LoVo (cell line): Measurements from ENCODE around the gene SLC7A7.
A peak's percentile ranks its signal among the peaks of the same experiment; 100 is the strongest.
"Not testable (repeated sequence)": the region's sequence is repeated elsewhere in the genome, so short reads cannot be mapped to it uniquely, and the experiment has no call there.

ENCODE experiments used
- DNase-seq: peaks from one replicate; pipeline ENCODE4 v3.0.0-alpha.2; 2016; ENCODE audit warnings: low spot score

The SLC7A7 gene

DNA sequence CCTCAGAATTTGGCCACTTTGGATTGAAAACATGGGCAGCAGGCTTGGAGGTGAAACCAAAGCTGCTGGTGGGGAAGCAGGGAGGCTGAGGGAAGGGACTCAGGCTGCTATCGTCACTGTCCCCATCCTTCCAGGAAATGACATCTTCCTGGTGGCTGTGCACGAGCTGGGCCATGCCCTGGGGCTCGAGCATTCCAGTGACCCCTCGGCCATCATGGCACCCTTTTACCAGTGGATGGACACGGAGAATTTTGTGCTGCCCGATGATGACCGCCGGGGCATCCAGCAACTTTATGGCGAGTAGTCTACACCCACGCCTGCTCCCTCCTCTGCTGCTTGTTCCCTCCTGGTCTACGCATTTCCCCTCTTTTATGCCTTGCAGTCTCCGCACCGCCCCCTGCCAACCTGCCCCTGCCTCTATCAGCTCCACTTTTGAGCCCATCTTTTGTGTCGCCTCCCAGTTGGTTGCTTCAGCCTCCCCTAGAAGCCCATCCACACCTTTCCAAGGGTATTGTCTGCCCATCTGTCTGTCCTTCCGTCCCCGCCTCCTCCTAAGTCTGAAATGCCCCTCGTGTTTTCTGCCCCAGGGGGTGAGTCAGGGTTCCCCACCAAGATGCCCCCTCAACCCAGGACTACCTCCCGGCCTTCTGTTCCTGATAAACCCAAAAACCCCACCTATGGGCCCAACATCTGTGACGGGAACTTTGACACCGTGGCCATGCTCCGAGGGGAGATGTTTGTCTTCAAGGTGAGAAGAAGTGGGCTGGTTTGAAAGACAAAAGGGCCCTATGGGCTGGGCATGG is 28.1 kb upstream of the SLC7A7 start:
- no peak for DNase-seq

DNA sequence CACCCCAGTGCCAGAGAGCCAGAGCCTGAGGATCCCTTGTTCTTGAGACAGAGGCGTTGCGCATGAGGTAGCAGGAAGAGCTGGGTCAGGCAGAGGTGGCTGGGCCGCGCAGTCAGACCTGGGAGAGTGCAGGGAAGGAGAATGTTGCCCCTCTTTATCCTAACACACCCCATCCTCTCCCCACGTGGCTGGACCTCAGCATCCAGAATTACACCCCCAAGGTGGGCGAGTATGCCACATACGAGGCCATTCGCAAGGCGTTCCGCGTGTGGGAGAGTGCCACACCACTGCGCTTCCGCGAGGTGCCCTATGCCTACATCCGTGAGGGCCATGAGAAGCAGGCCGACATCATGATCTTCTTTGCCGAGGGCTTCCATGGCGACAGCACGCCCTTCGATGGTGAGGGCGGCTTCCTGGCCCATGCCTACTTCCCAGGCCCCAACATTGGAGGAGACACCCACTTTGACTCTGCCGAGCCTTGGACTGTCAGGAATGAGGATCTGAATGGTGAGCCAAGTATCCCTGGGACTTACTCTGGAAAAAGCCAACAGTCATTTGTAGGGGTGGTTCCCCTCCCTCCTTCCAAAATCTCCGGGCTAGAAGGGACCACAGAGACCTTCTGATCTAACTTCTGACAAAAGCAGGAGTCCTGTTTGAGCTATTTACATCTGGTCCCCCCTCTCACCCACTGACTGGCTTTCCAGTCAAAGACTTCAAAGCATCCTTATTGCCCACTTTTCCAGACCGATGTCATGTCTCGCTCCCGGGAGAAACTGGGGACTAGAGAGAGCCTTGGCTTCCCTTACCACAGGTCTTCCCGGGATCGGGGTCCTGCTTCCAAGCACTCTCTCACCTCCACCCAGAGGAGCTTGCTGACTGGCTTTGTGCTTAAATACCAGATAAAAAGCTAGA is 27.2 kb upstream of the SLC7A7 start:
- no peak for DNase-seq

DNA sequence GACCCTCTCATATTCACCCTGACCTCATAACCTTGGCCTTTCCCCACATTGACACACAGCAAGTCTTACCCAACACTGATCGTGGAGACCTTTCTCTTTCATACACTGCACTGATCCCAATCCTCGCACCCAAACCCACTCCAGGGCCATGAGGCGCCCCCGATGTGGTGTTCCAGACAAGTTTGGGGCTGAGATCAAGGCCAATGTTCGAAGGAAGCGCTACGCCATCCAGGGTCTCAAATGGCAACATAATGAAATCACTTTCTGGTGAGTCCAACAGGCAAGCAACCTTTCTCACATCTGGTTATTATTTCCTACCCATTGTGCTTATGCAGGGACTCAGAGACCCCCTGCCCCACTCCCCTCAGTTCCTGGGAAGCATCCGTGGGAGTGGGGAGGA is 26.5 kb upstream of the SLC7A7 start:
- no peak for DNase-seq

GRCh38 chr14:22841311-22841710 is 26.1 kb upstream of the SLC7A7 start:
- DNase-seq = no peak

GRCh38 chr14:22839159-22839779 is 24.0 kb upstream of the SLC7A7 start:
- no peak for DNase-seq

GRCh38 chr14:22838631-22839041 is 23.4 kb upstream of the SLC7A7 start:
- no peak for DNase-seq

GRCh38 chr14:22837750-22838538 is 22.7 kb upstream of the SLC7A7 start:
- DNase-seq = no peak

DNA sequence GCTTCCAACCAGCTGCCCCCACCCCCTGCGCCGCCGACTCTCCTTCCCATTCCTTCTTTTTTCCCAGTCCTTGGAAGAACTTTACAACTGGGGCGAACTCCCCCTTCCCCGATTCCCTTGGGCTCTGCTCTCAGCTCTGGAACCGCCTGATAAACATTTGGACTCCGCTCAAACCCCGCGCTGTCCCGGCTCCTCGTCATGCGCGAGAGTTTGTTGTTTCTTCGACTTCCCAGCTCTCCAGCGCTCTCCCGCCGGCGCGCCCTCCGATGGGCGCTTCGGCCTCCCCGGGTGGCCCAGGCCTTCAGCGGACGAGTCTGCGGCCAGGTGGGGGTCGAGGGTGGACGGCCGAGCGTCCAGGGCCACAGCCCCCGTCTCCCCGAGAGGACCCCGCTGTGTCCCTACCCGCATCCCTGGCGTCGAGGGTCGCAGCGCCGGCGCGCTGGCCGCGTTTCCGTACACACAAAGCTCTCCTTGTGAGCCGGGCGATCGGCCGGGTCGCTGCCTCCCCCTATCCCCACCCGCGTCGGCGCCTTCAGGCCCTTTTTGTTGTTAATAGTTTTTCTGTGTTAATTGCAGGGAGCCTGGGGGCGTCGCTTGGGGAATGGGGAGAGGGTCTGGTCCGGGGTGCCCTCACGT is 22.0 kb upstream of the SLC7A7 start:
- DNase-seq = peak; percentile 28

DNA sequence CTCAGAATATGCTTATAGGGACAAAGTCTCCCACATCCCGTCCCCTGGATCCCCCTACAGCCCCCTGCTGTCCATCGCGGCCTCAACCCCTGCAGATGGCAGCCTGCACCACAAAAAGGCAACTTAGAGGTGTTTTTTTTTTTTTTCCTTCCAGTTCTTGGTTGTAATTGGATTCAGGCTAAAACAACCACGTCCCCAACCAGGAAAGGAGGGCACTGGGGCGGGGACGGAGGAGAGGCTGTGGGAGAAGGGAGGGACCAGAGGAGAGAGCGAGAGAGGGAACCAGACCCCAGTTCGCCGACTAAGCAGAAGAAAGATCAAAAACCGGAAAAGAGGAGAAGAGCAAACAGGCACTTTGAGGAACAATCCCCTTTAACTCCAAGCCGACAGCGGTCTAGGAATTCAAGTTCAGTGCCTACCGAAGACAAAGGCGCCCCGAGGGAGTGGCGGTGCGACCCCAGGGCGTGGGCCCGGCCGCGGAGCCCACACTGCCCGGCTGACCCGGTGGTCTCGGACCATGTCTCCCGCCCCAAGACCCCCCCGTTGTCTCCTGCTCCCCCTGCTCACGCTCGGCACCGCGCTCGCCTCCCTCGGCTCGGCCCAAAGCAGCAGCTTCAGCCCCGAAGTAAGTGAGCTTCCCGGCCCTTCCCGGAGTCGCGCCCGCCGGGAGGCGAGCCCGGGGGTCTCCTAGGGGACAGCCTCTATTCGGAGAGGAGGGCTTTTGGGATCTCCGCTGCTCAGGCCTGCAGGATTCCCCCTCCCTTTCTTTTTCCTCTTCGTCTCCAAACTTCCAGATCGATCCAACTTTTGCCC is 21.3 kb upstream of the SLC7A7 start, which contains the start of gene MMP14:
TSS of gene MMP14 (plus strand) at position 285 of the 813 bp plus-strand sequence. CDS start at position 518, 233 bp downstream.
- peak; percentile 32 for DNase-seq

DNA sequence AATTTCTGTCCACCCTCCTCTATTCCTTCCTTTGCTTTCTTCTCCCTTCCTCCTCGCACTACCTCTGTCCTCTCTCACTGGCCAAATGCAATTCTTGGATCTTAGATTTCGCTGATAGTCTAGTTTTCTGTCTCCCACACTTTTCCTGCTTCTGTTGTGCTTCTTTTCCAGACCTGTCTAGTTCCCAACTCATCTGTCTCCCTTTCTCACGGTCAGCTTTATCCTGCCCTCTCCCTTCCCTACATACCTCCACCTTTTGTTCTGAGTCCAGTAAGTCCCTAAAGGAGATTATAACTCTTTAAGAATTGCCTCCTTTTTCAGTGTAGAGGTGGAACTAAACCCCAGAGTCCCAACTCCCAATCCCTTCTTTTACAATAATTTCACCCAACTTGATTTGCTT is 20.3 kb upstream of the SLC7A7 start:
- no peak for DNase-seq

- no peak for DNase-seq
These were observed 15.3 kb upstream of the SLC7A7 start for GRCh38 chr14:22830443-22831010.

DNA sequence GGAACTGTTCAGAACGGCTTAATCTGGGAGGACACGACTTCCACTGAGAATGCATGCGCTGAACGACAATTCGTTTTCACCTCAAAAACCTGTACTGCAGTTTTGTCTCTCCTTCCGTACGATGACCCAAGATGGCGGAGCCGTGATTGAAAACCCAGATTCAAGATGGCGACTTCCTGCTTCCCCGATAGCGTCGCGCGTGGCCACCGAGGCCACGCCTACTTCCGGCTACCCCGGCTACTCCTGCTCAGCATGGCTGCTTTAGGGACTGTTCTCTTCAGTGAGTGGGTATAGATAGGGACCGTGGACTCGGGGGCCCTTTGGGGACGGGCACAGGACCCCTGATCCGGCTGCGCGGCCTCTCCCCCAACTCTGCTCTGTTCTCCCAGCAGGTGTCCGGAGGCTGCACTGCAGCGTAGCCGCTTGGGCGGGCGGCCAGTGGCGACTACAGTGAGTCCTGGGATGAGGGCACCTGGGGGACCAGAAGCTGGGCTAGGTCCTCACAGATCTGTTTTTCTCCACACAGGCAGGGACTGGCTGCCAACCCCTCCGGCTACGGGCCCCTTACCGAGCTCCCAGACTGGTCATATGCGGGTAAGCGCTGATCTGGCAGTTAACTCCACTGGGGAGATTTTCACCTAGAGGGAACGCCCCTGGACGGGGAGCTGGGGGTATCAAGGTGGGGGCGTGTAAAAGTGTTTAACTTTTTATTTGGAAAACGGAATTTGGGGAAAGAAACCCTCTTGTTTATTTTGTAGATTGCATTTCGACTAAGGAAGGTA is 14.6 kb upstream of the SLC7A7 start, which contains the start of gene MRPL52:
TSS of gene MRPL52 (plus strand) at position 227 of the 782 bp plus-strand sequence. CDS start at position 253, 26 bp downstream.
- DNase-seq = peak; percentile 93

DNA sequence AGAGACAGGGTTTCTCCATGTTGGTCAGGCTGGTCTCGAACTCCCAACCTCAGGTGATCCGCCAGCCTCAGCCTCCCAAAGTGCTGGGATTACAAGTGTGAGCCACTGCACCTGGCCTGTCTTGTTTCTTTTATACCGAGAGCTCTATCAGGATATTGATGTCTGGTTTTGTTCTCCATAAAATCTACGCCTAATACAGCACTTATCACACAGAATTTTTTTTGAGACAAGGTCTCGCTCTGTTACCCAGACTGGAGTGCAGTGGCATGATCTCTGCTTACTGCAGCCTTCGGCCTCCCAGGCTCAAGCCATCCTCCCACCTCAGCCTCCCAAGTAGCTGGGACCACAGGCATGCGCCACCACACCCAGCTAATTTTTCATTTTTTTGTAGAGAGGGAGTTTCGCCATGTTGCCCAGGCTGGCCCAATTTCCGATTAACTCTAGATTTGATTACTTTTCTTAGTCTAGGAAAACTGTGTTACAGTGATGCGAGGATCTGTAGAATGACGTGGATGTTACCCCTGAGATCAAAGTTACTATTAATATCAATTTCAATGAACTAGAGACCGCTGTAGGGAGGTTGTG is 13.9 kb upstream of the SLC7A7 start:
- DNase-seq = not testable (repeated sequence)

DNA sequence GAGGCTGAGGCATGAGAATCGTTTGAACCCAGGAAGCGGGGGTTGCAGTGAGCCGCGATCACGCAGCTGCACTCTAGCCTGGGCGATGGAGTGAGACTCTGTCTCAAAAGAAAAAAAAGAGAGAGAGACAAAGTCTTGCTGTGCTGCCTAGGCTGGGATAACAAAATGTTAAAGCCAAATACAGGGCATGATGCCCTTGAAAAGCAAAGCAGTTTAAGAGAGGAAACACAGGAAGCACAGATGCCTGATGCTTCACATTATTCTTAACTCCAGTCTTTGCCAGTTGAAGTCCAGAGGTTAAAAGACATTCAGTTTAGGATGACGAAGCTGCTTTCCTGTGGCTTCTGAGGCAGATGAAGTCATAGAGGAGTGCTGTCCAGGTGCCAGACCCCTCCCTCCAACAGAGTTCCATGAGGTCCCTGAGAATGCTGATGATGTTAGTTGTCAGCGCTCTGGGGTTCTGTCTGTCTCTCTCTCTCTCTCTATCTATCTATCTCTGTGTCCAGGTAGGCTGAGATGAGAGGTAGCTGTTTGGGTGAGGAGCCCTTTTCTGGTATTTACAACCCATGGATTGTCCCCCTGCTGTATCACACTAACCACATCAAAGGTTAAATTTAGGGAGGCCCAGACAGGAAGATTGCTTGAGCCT is 9.6 kb upstream of the SLC7A7 start:
- DNase-seq = peak; percentile 71

DNA sequence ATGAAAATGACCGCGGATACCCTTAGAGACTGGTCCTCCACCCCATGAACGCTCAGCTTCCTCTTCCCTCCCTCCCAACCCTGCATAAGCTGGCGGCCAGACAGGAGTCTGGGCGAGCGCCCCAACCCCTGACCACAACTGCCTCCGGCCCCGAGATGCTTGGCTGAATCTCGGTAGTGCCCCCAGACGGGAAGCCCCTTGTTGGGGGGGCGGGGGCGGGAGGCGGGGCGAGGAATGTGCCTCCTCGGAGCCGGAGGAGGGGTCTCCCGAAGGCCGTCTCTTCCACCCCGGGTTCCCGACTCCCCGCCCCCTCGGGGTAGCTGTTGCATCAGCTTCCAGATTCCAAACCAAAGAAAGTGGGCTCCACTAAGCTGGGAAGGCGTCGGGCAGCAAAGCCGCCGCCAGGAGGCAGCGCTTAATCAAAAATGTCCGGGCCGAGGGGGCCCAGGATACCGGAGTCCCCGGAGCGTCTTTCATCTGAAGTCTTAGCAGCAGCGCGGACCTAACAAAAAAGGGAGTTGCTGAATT is 7.4 kb upstream of the SLC7A7 start:
- DNase-seq = peak; percentile 59

DNA sequence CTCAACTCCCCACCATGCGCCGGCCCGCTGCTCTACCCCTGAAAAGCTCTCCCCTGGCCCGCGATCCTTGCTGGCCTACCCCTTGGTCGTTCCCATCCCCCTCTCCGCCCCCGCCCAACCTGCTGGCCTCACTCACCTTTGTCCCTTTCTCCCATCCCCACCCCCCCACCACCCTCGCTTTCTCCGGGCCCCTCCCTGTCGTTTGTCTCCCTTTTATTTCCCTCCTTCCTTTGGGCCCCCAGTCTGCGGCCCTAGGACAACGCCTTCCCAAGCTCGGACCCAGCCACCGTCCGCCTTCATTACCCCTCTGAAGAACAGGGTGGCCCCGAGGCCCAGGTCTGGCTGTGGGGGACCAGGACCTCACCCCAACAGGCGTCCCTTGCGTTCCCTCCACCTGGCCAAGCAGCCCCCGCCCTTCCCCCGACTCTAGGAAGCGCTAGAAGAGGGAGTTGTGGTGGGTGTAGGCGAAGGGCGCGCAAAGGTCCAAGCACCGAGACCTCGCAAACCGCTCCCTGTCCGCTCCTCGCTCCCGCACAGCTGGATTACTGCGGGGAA is 6.9 kb upstream of the SLC7A7 start:
- no peak for DNase-seq

- DNase-seq = no peak
These were observed 6.2 kb upstream of the SLC7A7 start for GRCh38 chr14:22821193-22822015.
